GM12891 (cell line): ENCODE measurements around the gene SF1.

Experiments
- POLR2A ChIP-seq: IDR thresholded peaks from 2 replicates; pipeline ENCODE4 v1.6.1; 2011; ENCODE audit warnings: low read depth, low read length, control low read depth
- POLR2AphosphoS5 ChIP-seq: IDR thresholded peaks from 2 replicates; pipeline ENCODE4 v1.6.1; 2011; ENCODE audit warnings: low read depth, low read length, control low read depth

DNA sequence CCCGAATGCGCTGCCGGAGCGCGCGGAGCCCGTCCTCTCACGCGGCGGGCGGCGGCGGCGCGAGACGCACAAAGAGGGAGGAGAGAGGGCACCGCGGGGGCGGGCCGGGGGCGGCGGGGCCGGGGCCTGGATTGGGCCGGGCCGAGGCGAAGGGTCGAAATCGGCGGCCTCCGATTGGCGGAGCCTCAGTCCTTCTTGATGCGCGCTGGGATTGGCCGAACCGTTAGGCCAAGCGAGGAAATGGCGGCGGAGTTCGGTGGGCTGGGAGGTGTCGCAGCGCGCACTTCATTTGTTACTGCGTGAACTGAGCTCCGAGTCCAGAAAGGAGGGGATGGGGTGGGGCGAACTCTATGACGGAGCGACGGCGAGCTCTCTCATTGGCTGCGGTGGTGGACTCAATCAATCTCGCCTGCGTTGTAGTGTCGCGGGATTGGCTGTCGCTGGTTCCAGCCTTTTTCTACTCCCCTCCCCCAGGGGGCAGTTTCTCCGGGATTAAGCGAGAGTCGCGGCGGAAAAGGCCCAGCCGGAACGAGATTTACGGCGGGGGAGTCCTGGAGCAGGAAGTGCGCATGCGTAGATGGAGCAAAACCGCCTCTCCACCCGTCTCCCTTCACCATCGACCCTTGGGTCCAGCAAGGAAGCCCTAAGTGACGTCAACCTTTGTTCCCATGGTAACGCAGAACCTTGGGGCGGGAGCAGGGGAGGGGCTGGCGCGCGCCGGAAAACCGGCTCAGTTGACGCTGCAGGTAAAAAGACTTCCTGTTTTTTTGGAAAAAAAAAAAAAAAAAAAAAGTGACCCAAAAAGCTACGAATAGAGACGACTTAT, at the start of gene SF1:
- TF ChIP-seq POLR2AphosphoS5 (peak; percentile 88), POLR2A (peak; percentile 92)
